GM12873 (cell line): ENCODE data around the gene KCNMA1.

Experiments
- CTCF ChIP-seq: IDR thresholded peaks from 2 replicates; pipeline ENCODE4 v1.5.1; 2012; ENCODE audit warnings: low read depth, mild to moderate bottlenecking, moderate library complexity, low read length, control low read depth; ENCODE audit not compliant: insufficient read depth; ENCODE audit errors: missing control alignments

The KCNMA1 gene

GRCh38 chr10:77628906-77629730 is 8.5 kb downstream of the KCNMA1 start:
- TF ChIP-seq CTCF, result no peak

GRCh38 chr10:77626266-77626935 is 11.2 kb downstream of the KCNMA1 start:
- TF ChIP-seq CTCF, result no peak

GRCh38 chr10:77625379-77625778 is 12.2 kb downstream of the KCNMA1 start:
- TF ChIP-seq CTCF, result no peak

GRCh38 chr10:77622889-77623291 is 14.7 kb downstream of the KCNMA1 start:
- TF ChIP-seq CTCF, result no peak

GRCh38 chr10:77620731-77621130 is 16.9 kb downstream of the KCNMA1 start:
- TF ChIP-seq CTCF, result no peak

- TF ChIP-seq CTCF, result no peak
These were observed 17.5 kb downstream of the KCNMA1 start for GRCh38 chr10:77619964-77620703.

GRCh38 chr10:77618117-77618516 is 19.5 kb downstream of the KCNMA1 start:
- no peak for TF ChIP-seq CTCF
